Measurements from ENCODE around the gene ZFPM1.

GRCh38 chr16:88407807-88408206, 45.3 kb upstream of the ZFPM1 start:
- no peak for TF ChIP-seq TOX (CRISPR knock-in tag; IDR thresholded peaks at IDR 0.05; ENCODE audit: borderline replicate concordance)
- no peak for TF ChIP-seq ZFP3 (CRISPR knock-in tag; IDR thresholded peaks at IDR 0.05)
- no peak for TF ChIP-seq CSRNP3 (CRISPR knock-in tag; IDR thresholded peaks at IDR 0.05)
- TF ChIP-seq ARNTL (CRISPR knock-in tag; IDR thresholded peaks at IDR 0.05; ENCODE audit: borderline replicate concordance, low read depth): no peak
- TF ChIP-seq, protein P1, sequence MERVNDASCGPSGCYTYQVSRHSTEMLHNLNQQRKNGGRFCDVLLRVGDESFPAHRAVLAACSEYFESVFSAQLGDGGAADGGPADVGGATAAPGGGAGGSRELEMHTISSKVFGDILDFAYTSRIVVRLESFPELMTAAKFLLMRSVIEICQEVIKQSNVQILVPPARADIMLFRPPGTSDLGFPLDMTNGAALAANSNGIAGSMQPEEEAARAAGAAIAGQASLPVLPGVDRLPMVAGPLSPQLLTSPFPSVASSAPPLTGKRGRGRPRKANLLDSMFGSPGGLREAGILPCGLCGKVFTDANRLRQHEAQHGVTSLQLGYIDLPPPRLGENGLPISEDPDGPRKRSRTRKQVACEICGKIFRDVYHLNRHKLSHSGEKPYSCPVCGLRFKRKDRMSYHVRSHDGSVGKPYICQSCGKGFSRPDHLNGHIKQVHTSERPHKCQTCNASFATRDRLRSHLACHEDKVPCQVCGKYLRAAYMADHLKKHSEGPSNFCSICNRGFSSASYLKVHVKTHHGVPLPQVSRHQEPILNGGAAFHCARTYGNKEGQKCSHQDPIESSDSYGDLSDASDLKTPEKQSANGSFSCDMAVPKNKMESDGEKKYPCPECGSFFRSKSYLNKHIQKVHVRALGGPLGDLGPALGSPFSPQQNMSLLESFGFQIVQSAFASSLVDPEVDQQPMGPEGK (CRISPR knock-in tag; IDR thresholded peaks at IDR 0.05; ENCODE audit: borderline replicate concordance): no peak
- no peak for TF ChIP-seq RARB (CRISPR knock-in tag; IDR thresholded peaks at IDR 0.05)
- TF ChIP-seq, protein P2, sequence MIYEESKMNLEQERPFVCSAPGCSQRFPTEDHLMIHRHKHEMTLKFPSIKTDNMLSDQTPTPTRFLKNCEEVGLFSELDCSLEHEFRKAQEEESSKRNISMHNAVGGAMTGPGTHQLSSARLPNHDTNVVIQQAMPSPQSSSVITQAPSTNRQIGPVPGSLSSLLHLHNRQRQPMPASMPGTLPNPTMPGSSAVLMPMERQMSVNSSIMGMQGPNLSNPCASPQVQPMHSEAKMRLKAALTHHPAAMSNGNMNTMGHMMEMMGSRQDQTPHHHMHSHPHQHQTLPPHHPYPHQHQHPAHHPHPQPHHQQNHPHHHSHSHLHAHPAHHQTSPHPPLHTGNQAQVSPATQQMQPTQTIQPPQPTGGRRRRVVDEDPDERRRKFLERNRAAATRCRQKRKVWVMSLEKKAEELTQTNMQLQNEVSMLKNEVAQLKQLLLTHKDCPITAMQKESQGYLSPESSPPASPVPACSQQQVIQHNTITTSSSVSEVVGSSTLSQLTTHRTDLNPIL (CRISPR knock-in tag; IDR thresholded peaks at IDR 0.05; ENCODE audit: low read depth): no peak
- TF ChIP-seq SNAI2 (CRISPR knock-in tag; IDR thresholded peaks at IDR 0.05): no peak
- TF ChIP-seq ZNF8 (CRISPR knock-in tag; IDR thresholded peaks at IDR 0.05): no peak
